GM08714 (cell line): Measurements from ENCODE around the gene TNRC18.
"Not testable (repeated sequence)": the region's sequence is repeated elsewhere in the genome, so short reads cannot be mapped to it uniquely, and the experiment has no call there.

Experiments
- H3K4me3 ChIP-seq: fragments of 200-500 bp; sonication (Bioruptor generic); 2 replicates; pipeline ENCODE4 v1.5.1; 2014; ENCODE audit warnings: mild to moderate bottlenecking, low read length, inconsistent platforms
- ZNF274 ChIP-seq: IDR thresholded peaks from 2 replicates; pipeline ENCODE4 v1.6.1; 2012; ENCODE audit warnings: mild to moderate bottlenecking, low read depth, low read length

Gene TNRC18

DNA sequence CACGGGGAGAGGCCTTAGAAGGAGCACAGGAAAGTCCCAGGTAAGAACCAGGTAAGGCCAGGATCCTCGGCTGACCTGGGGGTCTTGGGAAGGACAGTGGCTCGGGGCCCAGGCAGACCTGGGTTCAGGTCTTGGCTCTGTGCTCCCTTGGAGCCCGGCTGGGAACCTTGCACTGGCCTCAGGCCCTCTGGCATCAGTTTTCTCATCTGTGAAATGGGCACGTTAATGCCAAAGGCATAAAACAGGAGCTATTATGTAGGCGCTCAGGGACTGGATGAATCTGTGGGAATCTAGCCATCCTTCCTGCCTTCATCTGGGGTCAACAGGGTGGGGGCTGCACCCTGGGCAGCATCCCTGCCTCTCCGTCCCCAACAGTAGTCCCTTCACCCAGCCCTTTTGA lies 149.2 kb downstream of the TNRC18 start:
- TF ChIP-seq ZNF274 = no peak
- no peak overlapping the region for H3K4me3 ChIP-seq

DNA sequence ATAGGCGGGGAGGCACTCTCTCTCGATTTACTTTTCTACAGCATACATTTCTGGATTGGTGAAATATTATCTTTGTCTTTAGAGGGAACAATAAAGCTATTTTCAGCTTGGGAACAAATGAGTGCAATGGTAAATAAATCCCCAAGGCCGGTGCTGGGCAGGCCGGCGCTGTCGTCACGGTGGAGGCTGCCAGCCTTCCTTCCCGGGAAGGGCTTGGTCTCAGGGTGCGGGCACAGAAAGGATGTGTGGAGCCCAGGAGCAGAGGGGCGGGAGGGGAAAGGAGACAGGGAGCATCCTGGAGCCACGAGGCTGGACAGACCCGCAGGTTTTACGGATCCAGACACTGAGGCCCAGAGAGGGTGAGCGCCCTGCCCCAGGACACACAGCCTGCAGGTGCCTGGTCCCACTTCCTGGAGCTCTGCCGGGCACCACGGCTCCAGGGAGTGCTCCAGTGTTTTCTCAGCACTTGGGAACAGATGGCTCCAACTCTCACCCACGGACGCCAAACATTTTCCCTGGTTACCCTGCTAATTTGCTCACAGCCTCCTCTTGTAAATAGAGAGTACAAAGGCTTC lies 149.7 kb downstream of the TNRC18 start:
- H3K4me3 ChIP-seq = not testable (repeated sequence)

DNA sequence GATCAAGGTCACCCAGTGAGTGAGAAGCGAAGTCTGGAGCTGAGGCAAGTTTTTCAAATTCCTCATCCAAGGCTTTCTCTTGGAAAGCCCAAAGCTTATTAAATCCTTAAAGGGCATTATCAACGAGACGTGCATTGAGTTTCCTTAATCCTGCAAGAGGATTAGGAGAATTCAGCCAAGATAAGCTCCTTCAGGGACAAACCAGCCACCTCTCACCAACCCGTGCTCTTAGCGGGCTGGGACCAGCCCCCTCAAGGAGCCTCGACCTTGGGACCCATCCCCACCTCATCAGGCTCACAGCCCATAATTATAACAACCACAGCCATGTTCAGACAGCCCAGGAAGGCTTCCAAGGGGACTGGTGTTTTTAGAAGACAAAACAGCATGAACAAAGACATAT lies 152.8 kb downstream of the TNRC18 start:
- TF ChIP-seq ZNF274 = no peak
- H3K4me3 ChIP-seq = no peak overlapping the region

DNA sequence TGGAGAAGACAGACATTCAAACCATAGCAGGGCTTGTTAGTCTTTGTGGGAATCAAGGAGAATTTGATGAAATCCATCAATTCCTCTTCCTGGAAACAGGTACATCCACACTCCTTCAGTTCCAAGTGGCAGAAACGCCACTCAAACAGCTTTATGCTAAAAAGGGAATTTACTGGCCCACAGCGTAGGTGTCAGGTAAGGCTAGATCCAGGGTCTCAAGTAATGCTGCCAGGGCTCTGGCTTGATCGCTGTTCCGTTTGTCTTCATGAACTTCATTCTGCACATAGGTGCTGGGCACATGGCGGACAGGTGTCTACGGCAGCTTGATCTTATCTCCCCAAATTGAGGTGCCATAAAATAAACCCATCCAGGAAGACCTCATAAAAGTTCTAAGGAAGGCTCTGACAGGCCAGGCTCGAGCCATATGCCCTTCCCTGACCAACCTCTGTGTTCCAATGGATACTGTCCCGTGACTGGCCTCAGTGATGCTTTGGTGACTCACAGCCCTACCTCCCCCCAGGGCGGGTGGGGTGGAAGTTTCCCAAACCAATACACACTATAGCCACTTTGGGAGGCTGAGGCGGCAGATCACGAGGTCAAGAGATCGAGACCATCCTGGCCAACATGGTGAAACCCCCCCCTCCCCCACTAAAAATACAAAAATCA lies 153.5 kb downstream of the TNRC18 start:
- H3K4me3 ChIP-seq = not testable (repeated sequence)

DNA sequence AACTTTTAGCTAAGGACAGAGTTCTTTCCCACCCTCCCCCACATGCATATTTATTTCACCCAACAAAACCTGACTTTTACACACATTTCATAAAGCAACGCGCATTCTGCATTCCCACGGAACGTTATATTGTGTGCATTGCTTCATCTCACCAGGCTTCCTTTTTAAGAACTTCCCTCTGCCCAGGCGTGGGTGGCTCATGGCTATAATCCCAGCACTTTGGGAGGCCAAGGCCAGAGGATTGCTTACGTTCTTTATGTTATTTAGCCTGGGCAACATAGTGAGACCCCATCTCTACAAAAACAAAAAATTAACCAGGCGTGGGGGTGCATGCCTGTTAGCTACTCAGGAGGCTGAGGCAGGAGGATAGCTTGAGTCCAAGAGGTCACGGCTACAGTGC lies 155.8 kb downstream of the TNRC18 start:
- not testable (repeated sequence) for H3K4me3 ChIP-seq

DNA sequence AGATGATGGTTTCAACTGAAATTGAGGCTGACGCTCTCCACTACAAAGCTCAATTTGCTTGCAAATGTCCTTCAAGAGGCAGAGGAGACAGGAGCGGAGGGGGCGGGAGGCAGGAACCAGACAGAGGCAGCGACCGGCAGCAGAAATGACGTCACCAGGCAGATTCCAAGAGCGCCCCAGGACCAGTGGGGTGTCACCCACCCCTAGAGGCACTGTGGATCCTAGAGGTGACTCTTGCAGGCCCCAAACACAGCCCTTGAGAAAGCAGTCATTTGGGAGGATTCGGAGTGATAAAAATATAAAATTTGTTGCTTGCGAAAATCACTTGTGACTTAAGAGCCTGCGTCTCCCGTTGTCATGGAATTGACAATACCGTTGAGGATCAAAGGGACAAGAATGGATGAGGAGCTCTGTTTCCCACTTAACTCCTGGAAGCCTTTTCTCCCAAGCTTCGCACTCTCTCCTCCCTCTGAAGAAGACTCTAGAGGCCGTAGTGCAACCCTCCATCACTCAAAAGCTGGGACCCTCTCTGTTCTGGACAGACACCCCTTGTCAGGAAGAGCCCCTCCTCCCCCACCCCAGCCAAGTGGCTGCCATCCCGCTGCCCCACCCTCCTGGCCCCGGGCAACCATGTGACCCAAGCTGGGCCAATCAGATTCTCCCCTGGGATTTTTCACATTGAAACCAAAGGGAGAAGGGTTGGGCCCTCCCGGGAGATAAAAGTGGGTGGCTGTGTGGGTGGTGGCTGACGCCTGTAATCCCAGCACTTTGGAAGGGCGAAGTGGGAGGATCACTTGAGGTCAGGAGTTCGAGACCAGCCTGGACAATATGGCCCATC lies 157.2 kb downstream of the TNRC18 start:
- no peak for TF ChIP-seq ZNF274
- H3K4me3 ChIP-seq = no peak overlapping the region

- TF ChIP-seq ZNF274 = no peak
- H3K4me3 ChIP-seq = no peak overlapping the region
Observed at GRCh38 chr7:5265320-5266190, 158.1 kb downstream of the TNRC18 start.

DNA sequence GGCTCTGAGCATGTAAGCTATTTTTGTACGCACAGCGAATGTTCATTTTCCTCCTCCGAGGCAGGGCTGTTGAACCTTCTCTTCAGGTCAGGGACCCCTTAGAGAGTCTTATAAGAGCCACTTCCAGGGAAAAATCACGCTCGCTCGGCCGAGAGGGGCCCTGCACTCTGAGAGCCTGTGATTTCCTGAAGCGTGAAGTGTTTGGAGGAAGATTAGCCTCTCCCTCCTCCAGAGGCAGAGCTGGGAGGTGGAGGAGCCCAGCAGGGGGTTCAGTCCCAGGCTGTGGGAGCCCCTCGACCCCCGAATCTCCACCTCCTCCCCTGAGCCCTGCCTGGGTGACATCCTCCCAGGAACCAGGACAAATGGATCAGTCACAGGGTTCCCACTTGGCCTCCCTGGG lies 160.6 kb downstream of the TNRC18 start:
- not testable (repeated sequence) for H3K4me3 ChIP-seq

DNA sequence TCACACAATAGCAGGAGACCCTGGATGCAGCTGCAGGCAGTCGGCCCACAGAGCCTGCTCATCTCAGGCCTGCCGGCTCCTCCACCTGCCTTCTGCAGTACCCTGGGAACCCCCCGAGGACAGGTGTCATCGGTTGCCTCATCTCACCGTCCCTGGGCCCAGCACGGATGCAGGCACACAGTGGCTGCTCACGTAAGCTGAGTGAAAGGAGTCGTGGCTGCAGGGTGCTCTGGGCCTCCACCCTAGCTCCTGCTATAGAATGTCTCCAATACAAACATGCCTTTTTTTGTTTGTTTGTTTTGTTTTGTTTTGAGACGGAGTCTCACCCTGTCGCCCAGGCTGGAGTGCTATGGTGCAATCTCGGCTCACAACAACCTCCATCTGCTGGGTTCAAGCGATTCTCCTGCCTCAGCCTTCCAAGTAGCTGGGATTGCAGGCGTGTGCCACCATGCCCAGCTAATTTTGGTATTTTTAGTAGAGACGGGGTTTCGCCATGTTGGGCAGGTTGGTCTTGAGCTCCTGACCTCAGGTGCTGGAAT lies 163.0 kb downstream of the TNRC18 start:
- H3K4me3 ChIP-seq = not testable (repeated sequence)
